Measurements from ENCODE around the gene CEP350. TPM values are rescaled to one million over a fixed set of nuclear protein-coding genes. Genes with fewer than 3 reads are reported as not detected.

CEP350 gene
- polyA plus RNA-seq, 1 of the 3 experiments (the other 2 are of a cell fraction) = 2.9 TPM

DNA sequence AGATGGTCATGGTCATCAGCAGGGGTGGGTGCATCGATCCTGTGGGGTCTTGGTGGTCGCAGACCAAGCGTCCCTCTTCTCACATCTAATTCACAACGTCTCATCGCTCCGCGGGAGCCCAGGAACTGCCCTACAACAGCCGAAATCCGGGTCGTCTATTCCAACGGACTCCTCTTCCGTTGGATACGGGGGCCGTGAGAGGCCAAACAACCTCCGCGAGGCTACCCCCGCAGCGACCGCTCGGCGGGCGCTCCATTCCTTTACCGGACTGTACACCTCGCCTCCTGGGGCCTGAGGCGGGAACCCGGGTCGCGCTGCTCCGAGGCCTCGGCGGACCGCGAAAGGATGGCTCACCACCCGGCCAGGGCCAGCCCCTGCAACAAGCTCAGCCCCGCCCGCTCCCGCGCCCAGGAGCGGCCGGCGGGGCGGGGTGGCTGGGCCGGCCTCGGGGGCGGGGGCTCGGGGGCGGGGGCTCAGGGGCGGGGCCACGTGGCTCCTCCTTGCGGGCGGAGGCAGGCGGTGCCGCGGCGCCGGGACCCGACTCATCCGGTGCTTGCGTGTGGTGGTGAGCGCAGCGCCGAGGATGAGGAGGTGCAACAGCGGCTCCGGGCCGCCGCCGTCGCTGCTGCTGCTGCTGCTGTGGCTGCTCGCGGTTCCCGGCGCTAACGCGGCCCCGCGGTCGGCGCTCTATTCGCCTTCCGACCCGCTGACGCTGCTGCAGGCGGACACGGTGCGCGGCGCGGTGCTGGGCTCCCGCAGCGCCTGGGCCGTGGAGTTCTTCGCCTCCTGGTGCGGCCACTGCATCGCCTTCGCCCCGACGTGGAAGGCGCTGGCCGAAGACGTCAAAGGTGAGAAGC is 199.9 kb downstream of the CEP350 start, which contains the start of gene QSOX1:
Gene QSOX1, plus strand, starts transcription at position 545 of the 857 bp plus-strand sequence. Its CDS starts 39 bp downstream, at position 584.
- ChIA-PET CTCF (interaction anchor here (1.0 to 1.6 kb wide), 3 partner anchors 12 to 25 kb away, joined by 4 to 8 read pairs (median 5); no protein-coding TSS in a partner anchor), POLR2A (no interaction called here)
- H3K4me1 ChIP-seq (ENCODE audit: control insufficient read depth in 1 of 2, insufficient read depth in 2 of 2, low read depth in 1 of 2, low read length in 1 of 2) = peaks cover 27 to 28% of the 10 kb centered on the region in 2 experiments
- H3K36me3 ChIP-seq (replicated peaks in 1 of 2; ENCODE audit: control insufficient read depth in 1 of 2, insufficient read depth in 2 of 2, low read length in 1 of 2) = no peaks in the 10 kb centered on the region
- peak; percentile 100 for DNase-seq
- H3K4me3 ChIP-seq (ENCODE audit: low read depth in 2 of 2, low read length in 1 of 2) = peak within 1 kb of the TSS; percentile 49 to 82
- H3F3A ChIP-seq (replicated peaks; ENCODE audit: insufficient read depth) = peaks cover 26% of the 10 kb centered on the region
- H3K9ac ChIP-seq = peak within 1 kb of the TSS; percentile 80
- H3K9me3 ChIP-seq = no peaks in the 10 kb centered on the region
- peaks cover 48% of the 10 kb centered on the region for H3K79me2 ChIP-seq (ENCODE audit: insufficient read depth)
- peak within 1 kb of the TSS; percentile 89 for H3K4me2 ChIP-seq
- peak within 1 kb of the TSS; percentile 56 for H2AFZ ChIP-seq (ENCODE audit: low read depth)
- H3K27ac ChIP-seq (ENCODE audit: low read depth in 2 of 2, low read length in 1 of 2) = peak within 1 kb of the TSS; percentile 76 to 95
- no peak for TF ChIP-seq FOXJ3 (CRISPR knock-in tag; IDR thresholded peaks at IDR 0.05)
- TF ChIP-seq ELF1 (IDR thresholded peaks at IDR 0.05) = peak; percentile 66
- TF ChIP-seq, protein P1, sequence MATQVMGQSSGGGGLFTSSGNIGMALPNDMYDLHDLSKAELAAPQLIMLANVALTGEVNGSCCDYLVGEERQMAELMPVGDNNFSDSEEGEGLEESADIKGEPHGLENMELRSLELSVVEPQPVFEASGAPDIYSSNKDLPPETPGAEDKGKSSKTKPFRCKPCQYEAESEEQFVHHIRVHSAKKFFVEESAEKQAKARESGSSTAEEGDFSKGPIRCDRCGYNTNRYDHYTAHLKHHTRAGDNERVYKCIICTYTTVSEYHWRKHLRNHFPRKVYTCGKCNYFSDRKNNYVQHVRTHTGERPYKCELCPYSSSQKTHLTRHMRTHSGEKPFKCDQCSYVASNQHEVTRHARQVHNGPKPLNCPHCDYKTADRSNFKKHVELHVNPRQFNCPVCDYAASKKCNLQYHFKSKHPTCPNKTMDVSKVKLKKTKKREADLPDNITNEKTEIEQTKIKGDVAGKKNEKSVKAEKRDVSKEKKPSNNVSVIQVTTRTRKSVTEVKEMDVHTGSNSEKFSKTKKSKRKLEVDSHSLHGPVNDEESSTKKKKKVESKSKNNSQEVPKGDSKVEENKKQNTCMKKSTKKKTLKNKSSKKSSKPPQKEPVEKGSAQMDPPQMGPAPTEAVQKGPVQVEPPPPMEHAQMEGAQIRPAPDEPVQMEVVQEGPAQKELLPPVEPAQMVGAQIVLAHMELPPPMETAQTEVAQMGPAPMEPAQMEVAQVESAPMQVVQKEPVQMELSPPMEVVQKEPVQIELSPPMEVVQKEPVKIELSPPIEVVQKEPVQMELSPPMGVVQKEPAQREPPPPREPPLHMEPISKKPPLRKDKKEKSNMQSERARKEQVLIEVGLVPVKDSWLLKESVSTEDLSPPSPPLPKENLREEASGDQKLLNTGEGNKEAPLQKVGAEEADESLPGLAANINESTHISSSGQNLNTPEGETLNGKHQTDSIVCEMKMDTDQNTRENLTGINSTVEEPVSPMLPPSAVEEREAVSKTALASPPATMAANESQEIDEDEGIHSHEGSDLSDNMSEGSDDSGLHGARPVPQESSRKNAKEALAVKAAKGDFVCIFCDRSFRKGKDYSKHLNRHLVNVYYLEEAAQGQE (IDR thresholded peaks at IDR 0.05; ENCODE audit: low read depth, low read length) = peak; percentile 47; the same call in 1 of the 2 replicates
- TF ChIP-seq SIN3A (IDR thresholded peaks at IDR 0.05; ENCODE audit: borderline replicate concordance, low read depth, low read length) = peak; percentile 28; the same call in 1 of the 2 replicates
- peak; percentile 88 for TF ChIP-seq POLR2AphosphoS5 (IDR thresholded peaks at IDR 0.05; ENCODE audit: low read depth, low read length)
- TF ChIP-seq GATA2 (CRISPR knock-in tag; IDR thresholded peaks at IDR 0.05) = no peak
- TF ChIP-seq GABPA (IDR thresholded peaks at IDR 0.05; ENCODE audit: low read depth) = peak; percentile 68
- TF ChIP-seq TAF1 (IDR thresholded peaks at IDR 0.05; ENCODE audit: borderline replicate concordance, low read depth, low read length) = peak; percentile 85
- TF ChIP-seq, protein P2, sequence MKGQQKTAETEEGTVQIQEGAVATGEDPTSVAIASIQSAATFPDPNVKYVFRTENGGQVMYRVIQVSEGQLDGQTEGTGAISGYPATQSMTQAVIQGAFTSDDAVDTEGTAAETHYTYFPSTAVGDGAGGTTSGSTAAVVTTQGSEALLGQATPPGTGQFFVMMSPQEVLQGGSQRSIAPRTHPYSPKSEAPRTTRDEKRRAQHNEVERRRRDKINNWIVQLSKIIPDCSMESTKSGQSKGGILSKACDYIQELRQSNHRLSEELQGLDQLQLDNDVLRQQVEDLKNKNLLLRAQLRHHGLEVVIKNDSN (IDR thresholded peaks at IDR 0.05; ENCODE audit: borderline replicate concordance, low read depth) = peak; percentile 33; the same call in 1 of the 2 replicates
- H4K20me1 ChIP-seq (ENCODE audit: insufficient read depth) = peaks cover 24% of the 10 kb centered on the region; the same call in 1 of the 2 replicates
- no peaks in the 10 kb centered on the region for H3K9me2 ChIP-seq
- WGBS (ENCODE audit: low lambda C conversion rate) = 0% methylated on average over 16 of the region's 100 CpGs
- no peaks in the 10 kb centered on the region for H3K27me3 ChIP-seq (ENCODE audit: insufficient read depth)

DNA sequence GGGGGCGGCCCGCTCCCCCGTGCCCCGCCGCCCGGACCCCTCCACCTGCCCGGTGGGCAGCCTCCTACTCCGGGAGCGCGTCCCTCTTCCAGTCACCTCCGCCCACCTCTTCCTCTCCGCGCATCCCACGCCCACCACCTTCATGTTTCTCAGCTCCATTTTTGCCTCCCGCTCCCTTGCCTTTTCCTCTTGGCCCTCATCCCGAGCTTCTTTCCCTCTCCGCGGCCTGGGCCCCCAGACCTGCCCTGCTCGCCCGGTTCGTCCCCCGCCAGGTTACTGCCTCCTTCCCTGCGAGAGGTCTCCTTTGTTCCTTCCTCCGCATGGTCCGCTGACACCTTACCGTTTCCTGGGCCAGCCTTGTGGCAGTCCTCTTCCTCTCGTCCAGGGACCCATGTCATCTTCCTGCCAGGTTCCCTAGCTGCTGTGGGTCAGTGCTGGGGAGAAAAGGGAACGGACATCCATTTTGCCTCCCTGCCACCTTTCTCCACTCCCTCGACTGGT is 200.6 kb downstream of the CEP350 start:
- Histone ChIP-seq H3K9me3 (no peaks in the 10 kb centered on the region), H3K4me1 (ENCODE audit: control insufficient read depth in 1 of 2, insufficient read depth in 2 of 2, low read depth in 1 of 2, low read length in 1 of 2) (peaks cover 27 to 28% of the 10 kb centered on the region in 2 experiments), H3K4me3 (ENCODE audit: low read depth in 2 of 2, low read length in 1 of 2) (peak overlapping the region; percentile 49 to 82), H3K27ac (ENCODE audit: low read depth in 2 of 2, low read length in 1 of 2) (peak overlapping the region; percentile 40 to 72; a peak in 3 of 4 replicates), H3K4me2 (peak overlapping the region; percentile 89), H3F3A (replicated peaks; ENCODE audit: insufficient read depth) (peaks cover 26% of the 10 kb centered on the region), H3K9ac (peak overlapping the region; percentile 79), H4K20me1 (ENCODE audit: insufficient read depth) (peaks cover 24% of the 10 kb centered on the region; the same call in 1 of the 2 replicates), H3K27me3 (ENCODE audit: insufficient read depth) (no peaks in the 10 kb centered on the region), H3K36me3 (replicated peaks in 1 of 2; ENCODE audit: control insufficient read depth in 1 of 2, insufficient read depth in 2 of 2, low read length in 1 of 2) (no peaks in the 10 kb centered on the region), H3K9me2 (no peaks in the 10 kb centered on the region), H2AFZ (ENCODE audit: low read depth) (peak overlapping the region; percentile 50; the same call in 1 of the 2 replicates), H3K79me2 (ENCODE audit: insufficient read depth) (peaks cover 55% of the 10 kb centered on the region)
- DNase-seq = no peak
- 1% methylated on average over 23 of the region's 29 CpGs for WGBS (ENCODE audit: low lambda C conversion rate)
- ChIA-PET CTCF (interaction anchor here (1.3 to 1.6 kb wide), 2 partner anchors 11 to 24 kb away, joined by 5 to 8 read pairs; no protein-coding TSS in a partner anchor), POLR2A (no interaction called here)
- TF ChIP-seq, protein P3, sequence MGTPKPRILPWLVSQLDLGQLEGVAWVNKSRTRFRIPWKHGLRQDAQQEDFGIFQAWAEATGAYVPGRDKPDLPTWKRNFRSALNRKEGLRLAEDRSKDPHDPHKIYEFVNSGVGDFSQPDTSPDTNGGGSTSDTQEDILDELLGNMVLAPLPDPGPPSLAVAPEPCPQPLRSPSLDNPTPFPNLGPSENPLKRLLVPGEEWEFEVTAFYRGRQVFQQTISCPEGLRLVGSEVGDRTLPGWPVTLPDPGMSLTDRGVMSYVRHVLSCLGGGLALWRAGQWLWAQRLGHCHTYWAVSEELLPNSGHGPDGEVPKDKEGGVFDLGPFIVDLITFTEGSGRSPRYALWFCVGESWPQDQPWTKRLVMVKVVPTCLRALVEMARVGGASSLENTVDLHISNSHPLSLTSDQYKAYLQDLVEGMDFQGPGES (IDR thresholded peaks at IDR 0.05; ENCODE audit: low read depth, low read length) = no peak
- TF ChIP-seq, protein P4, sequence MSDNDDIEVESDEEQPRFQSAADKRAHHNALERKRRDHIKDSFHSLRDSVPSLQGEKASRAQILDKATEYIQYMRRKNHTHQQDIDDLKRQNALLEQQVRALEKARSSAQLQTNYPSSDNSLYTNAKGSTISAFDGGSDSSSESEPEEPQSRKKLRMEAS (IDR thresholded peaks at IDR 0.05; ENCODE audit: low read depth) = no peak
- TF ChIP-seq EP300 (IDR thresholded peaks at IDR 0.05; ENCODE audit: borderline replicate concordance in 1 of 2, low read depth in 1 of 2, low read length in 1 of 2) = no peak
- TF ChIP-seq EZH2phosphoT487 (IDR thresholded peaks at IDR 0.05; ENCODE audit: borderline replicate concordance, low read depth) = no peak
- no peak for TF ChIP-seq TEAD4 (IDR thresholded peaks at IDR 0.05; ENCODE audit: borderline replicate concordance, insufficient read depth)

Data from SK-N-SH (cell line).